ENCODE measurements around the gene LRRC8B. TPM values are rescaled to one million over a fixed set of nuclear protein-coding genes. Genes with fewer than 3 reads are reported as not detected.

Gene LRRC8B
- total and polyA plus RNA-seq, 7 experiments from 2014 or later = 8.8 to 23.0 (median 16.7) TPM

GRCh38 chr1:89610457-89611011 lies 85.9 kb downstream of the LRRC8B start:
- CTCF ChIA-PET = interaction anchor here (0.7 to 9.6 kb wide), 14 partner anchors 8 to 153 kb away, joined by 3 to 86 read pairs (median 10); no protein-coding TSS in a partner anchor
- H3K27ac Mint-ChIP-seq = peak overlapping the region; percentile 97 to 100 (median 99)
- H3K27ac ChIP-seq (ENCODE audit: low read depth, low read length) = peak overlapping the region; percentile 92
- peaks cover 75 to 76% of the 10 kb centered on the region in 2 donors for H3K4me1 ChIP-seq (ENCODE audit: control insufficient read depth in 2 of 2, insufficient read depth in 2 of 2, low read length in 2 of 2)
- H3K36me3 Mint-ChIP-seq = peaks cover 0 to 23% (median 0%) of the 10 kb centered on the region in 5 donors
- no peaks in the 10 kb centered on the region for H3K27me3 Mint-ChIP-seq
- H3K27me3 ChIP-seq (ENCODE audit: control insufficient read depth in 2 of 2, insufficient read depth in 2 of 2, low read length in 2 of 2) = no peaks in the 10 kb centered on the region
- H3K4me3 ChIP-seq (ENCODE audit: low read length) = peak overlapping the region; percentile 54
- no peaks in the 10 kb centered on the region for H3K9me3 ChIP-seq (ENCODE audit: control insufficient read depth in 2 of 3, low read length in 3 of 3)
- POLR2A ChIA-PET = interaction anchor here (0.6 to 23.7 kb wide), 16 partner anchors 8 to 588 kb away, joined by 3 to 834 read pairs (median 6); partner anchors contain the start of genes GBP3, LRRC8B and LRRC8C
- ATAC-seq (peak; percentile 43), DNase-seq (peak; percentile 30 to 86 (median 79))
- H3K36me3 ChIP-seq (ENCODE audit: control insufficient read depth in 2 of 3, insufficient read depth in 3 of 3, low read length in 3 of 3) = no peaks in the 10 kb centered on the region
- H3K4me3 Mint-ChIP-seq = peak overlapping the region; percentile 77 to 97 (median 84)
- intact Hi-C loops (cut with micrococcal nuclease) = loop anchor here (1.0 to 2.0 kb wide), 6 partner anchors 10 to 127 kb away; no protein-coding TSS in a partner anchor
- peaks cover 47 to 98% (median 90%) of the 10 kb centered on the region in 7 donors for H3K4me1 Mint-ChIP-seq
- no peaks in the 10 kb centered on the region for H3K9me3 Mint-ChIP-seq

DNA sequence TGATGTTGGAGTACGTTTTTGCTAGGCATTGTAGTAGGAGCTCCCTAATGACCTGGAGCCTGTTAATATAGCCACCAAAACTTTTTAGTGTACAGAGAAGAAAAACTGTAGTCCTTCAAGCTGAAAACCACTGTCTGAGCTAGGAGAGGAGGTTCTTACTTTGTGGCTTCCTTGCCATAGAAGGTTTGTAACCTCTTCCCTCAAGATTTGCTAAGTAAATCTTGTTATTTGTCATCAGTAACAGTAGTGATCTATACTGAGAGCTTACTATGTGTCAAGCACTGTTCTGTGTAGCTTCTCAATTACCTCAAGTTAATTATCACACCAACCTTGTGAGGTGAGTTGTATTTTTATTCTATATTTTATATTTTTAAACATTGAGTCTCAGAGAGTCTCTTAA lies 87.1 kb downstream of the LRRC8B start:
- Histone ChIP-seq H3K4me3 (ENCODE audit: low read length) (peak overlapping the region; percentile 54), H3K27ac (ENCODE audit: low read depth, low read length) (peak overlapping the region; percentile 92), H3K27me3 (ENCODE audit: control insufficient read depth in 2 of 2, insufficient read depth in 2 of 2, low read length in 2 of 2) (no peaks in the 10 kb centered on the region), H3K4me1 (ENCODE audit: control insufficient read depth in 2 of 2, insufficient read depth in 2 of 2, low read length in 2 of 2) (peaks cover 63 to 71% of the 10 kb centered on the region in 2 donors), H3K36me3 (ENCODE audit: control insufficient read depth in 2 of 3, insufficient read depth in 3 of 3, low read length in 3 of 3) (no peaks in the 10 kb centered on the region), H3K9me3 (ENCODE audit: control insufficient read depth in 2 of 3, low read length in 3 of 3) (no peaks in the 10 kb centered on the region)
- no peaks in the 10 kb centered on the region for H3K9me3 Mint-ChIP-seq
- H3K36me3 Mint-ChIP-seq = peaks cover 0 to 29% (median 10%) of the 10 kb centered on the region in 5 donors
- ATAC-seq = peak; percentile 20
- ChIA-PET CTCF (interaction anchor here (0.6 to 9.6 kb wide), 17 partner anchors 9 to 171 kb away, joined by 3 to 86 read pairs (median 7); no protein-coding TSS in a partner anchor), POLR2A (interaction anchor here (0.9 to 23.7 kb wide), 19 partner anchors 9 to 589 kb away, joined by 3 to 834 read pairs (median 5); partner anchors contain the start of genes GBP3, LRRC8B and LRRC8C)
- no peaks in the 10 kb centered on the region for H3K27me3 Mint-ChIP-seq
- peak in 7 of 9 donors; percentile 40 to 59 (median 52) for DNase-seq
- H3K27ac Mint-ChIP-seq = peak overlapping the region; percentile 97 to 100 (median 99)
- H3K4me3 Mint-ChIP-seq = peak overlapping the region; percentile 79 to 96 (median 84)
- H3K4me1 Mint-ChIP-seq = peaks cover 48 to 98% (median 90%) of the 10 kb centered on the region in 7 donors
- intact Hi-C loops (cut with micrococcal nuclease) = loop anchor here (1.0 to 2.0 kb wide), 4 partner anchors 9 to 47 kb away; no protein-coding TSS in a partner anchor

GRCh38 chr1:89613928-89614327 lies 89.3 kb downstream of the LRRC8B start:
- H3K36me3 Mint-ChIP-seq = peaks cover 5 to 46% (median 30%) of the 10 kb centered on the region in 5 donors
- POLR2A ChIA-PET = interaction anchor here (0.6 to 26.8 kb wide), 5 partner anchors 9 to 48 kb away, joined by 3 to 834 read pairs (median 9); partner anchors contain the start of gene LRRC8C
- intact Hi-C loops (cut with micrococcal nuclease) = no loop called here
- no peak overlapping the region for H3K4me3 ChIP-seq (ENCODE audit: low read length)
- H3K4me1 Mint-ChIP-seq = peaks cover 42 to 95% (median 88%) of the 10 kb centered on the region in 7 donors
- CTCF ChIA-PET = interaction anchor here (0.5 to 4.7 kb wide), 7 partner anchors 9 to 149 kb away, joined by 3 to 19 read pairs (median 3); no protein-coding TSS in a partner anchor
- no peaks in the 10 kb centered on the region for H3K36me3 ChIP-seq (ENCODE audit: control insufficient read depth in 2 of 3, insufficient read depth in 3 of 3, low read length in 3 of 3)
- peaks cover 0 to 9% (median 0%) of the 10 kb centered on the region in 3 experiments for H3K9me3 ChIP-seq (ENCODE audit: control insufficient read depth in 2 of 3, low read length in 3 of 3)
- peaks cover 41 to 52% of the 10 kb centered on the region in 2 donors for H3K4me1 ChIP-seq (ENCODE audit: control insufficient read depth in 2 of 2, insufficient read depth in 2 of 2, low read length in 2 of 2)
- H3K27me3 Mint-ChIP-seq = no peaks in the 10 kb centered on the region
- DNase-seq (no peak), ATAC-seq (no peak)
- H3K27me3 ChIP-seq (ENCODE audit: control insufficient read depth in 2 of 2, insufficient read depth in 2 of 2, low read length in 2 of 2) = no peaks in the 10 kb centered on the region
- H3K27ac ChIP-seq (ENCODE audit: low read depth, low read length) = no peak overlapping the region
- H3K9me3 Mint-ChIP-seq = peaks cover 4 to 12% (median 8%) of the 10 kb centered on the region in 11 donors
- H3K4me3 Mint-ChIP-seq = peak overlapping the region in 8 of 10 donors; percentile 5 to 55 (median 42)
- peak overlapping the region; percentile 15 to 98 (median 83) for H3K27ac Mint-ChIP-seq

GRCh38 chr1:89615676-89616598 lies 91.3 kb downstream of the LRRC8B start:
- Mint-ChIP-seq H3K27ac (peak overlapping the region in 8 of 9 donors; percentile 15 to 86 (median 74)), H3K4me3 (peak overlapping the region in 2 of 10 donors; percentile 23 to 24), H3K27me3 (no peaks in the 10 kb centered on the region), H3K9me3 (peaks cover 4 to 13% (median 8%) of the 10 kb centered on the region in 11 donors), H3K36me3 (peaks cover 5 to 53% (median 37%) of the 10 kb centered on the region in 5 donors), H3K4me1 (peaks cover 38 to 95% (median 84%) of the 10 kb centered on the region in 7 donors)
- ChIA-PET POLR2A (interaction anchor here (0.6 to 26.8 kb wide), 5 partner anchors 9 to 147 kb away, joined by 3 to 834 read pairs (median 6); partner anchors contain the start of gene LRRC8C), CTCF (interaction anchor here (0.8 to 5.3 kb wide), 12 partner anchors 8 to 147 kb away, joined by 3 to 26 read pairs (median 4); partner anchors contain the start of gene LRRC8C)
- Histone ChIP-seq H3K9me3 (ENCODE audit: control insufficient read depth in 2 of 3, low read length in 3 of 3) (peaks cover 0 to 9% (median 0%) of the 10 kb centered on the region in 3 experiments), H3K27me3 (ENCODE audit: control insufficient read depth in 2 of 2, insufficient read depth in 2 of 2, low read length in 2 of 2) (no peaks in the 10 kb centered on the region), H3K4me1 (ENCODE audit: control insufficient read depth in 2 of 2, insufficient read depth in 2 of 2, low read length in 2 of 2) (peaks cover 30 to 42% of the 10 kb centered on the region in 2 donors), H3K27ac (ENCODE audit: low read depth, low read length) (no peak overlapping the region), H3K36me3 (ENCODE audit: control insufficient read depth in 2 of 3, insufficient read depth in 3 of 3, low read length in 3 of 3) (no peaks in the 10 kb centered on the region), H3K4me3 (ENCODE audit: low read length) (no peak overlapping the region)
- intact Hi-C loops (cut with micrococcal nuclease) = no loop called here
- DNase-seq (no peak), ATAC-seq (peak; percentile 54)

- H3K27me3 ChIP-seq (ENCODE audit: control insufficient read depth in 2 of 2, insufficient read depth in 2 of 2, low read length in 2 of 2) = no peaks in the 10 kb centered on the region
- peaks cover 0 to 9% (median 0%) of the 10 kb centered on the region in 3 experiments for H3K9me3 ChIP-seq (ENCODE audit: control insufficient read depth in 2 of 3, low read length in 3 of 3)
- H3K27me3 Mint-ChIP-seq = no peaks in the 10 kb centered on the region
- peak overlapping the region in 1 of 10 donors; percentile 32 for H3K4me3 Mint-ChIP-seq
- peaks cover 19 to 33% of the 10 kb centered on the region in 2 donors for H3K4me1 ChIP-seq (ENCODE audit: control insufficient read depth in 2 of 2, insufficient read depth in 2 of 2, low read length in 2 of 2)
- intact Hi-C loops (cut with micrococcal nuclease) = no loop called here
- no peak for ATAC-seq
- ChIA-PET CTCF (interaction anchor here (0.6 to 5.3 kb wide), 11 partner anchors 9 to 146 kb away, joined by 3 to 26 read pairs (median 4); partner anchors contain the start of gene LRRC8C), POLR2A (interaction anchor here (0.6 to 26.8 kb wide), 4 partner anchors 8 to 156 kb away, joined by 3 to 834 read pairs (median 56); partner anchors contain the start of gene LRRC8C)
- peaks cover 4 to 13% (median 8%) of the 10 kb centered on the region in 11 donors for H3K9me3 Mint-ChIP-seq
- H3K4me3 ChIP-seq (ENCODE audit: low read length) = no peak overlapping the region
- no peaks in the 10 kb centered on the region for H3K36me3 ChIP-seq (ENCODE audit: control insufficient read depth in 2 of 3, insufficient read depth in 3 of 3, low read length in 3 of 3)
- peaks cover 9 to 61% (median 42%) of the 10 kb centered on the region in 5 donors for H3K36me3 Mint-ChIP-seq
- H3K4me1 Mint-ChIP-seq = peaks cover 35 to 93% (median 80%) of the 10 kb centered on the region in 7 donors
- H3K27ac Mint-ChIP-seq = peak overlapping the region in 7 of 9 donors; percentile 10 to 91 (median 64)
- H3K27ac ChIP-seq (ENCODE audit: low read depth, low read length) = no peak overlapping the region
- no peak for DNase-seq
Measured at GRCh38 chr1:89616844-89617627, 92.4 kb downstream of the LRRC8B start.

All from naive thymus-derived CD4-positive, alpha-beta T cell (primary cell).